ENCODE results near the gene CDCP2.

The CDCP2 gene

DNA sequence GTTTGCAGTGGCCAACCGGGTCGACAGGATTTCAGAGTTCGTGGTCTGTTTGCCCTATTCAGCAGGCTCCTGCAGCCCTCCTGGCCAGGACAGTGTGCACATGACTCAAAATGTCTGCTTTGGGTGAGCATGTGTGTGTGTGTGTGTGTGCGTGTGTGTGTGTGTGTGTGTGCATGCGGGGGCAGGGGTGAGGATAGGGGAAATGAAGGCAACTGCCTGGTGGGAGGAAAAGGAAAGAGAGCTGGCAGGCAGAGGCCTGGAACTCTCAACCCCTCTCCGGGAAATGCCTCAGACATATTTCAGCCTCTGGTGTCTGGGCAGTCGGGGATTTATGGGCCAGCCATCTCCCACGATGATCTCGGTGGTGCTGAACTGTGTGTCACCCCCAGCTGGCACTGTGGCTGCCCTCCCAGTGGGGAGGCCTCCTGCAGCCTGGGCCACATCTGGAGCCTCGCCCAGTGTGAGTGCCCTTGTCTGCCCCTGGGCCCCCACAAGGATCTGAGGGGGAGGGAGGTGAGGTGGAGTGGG lies 15.2 kb downstream of the CDCP2 start:
- no peak overlapping the region for H3K4me3 ChIP-seq (ENCODE audit: control insufficient read depth in 1 of 7, extremely low read depth in 1 of 7, insufficient read depth in 4 of 7, low read depth in 2 of 7, low read length in 6 of 7)
- peaks cover 0 to 17% (median 10%) of the 10 kb centered on the region in 4 experiments for H3K4me1 ChIP-seq (ENCODE audit: control extremely low read depth in 1 of 4, control insufficient read depth in 4 of 4, insufficient read depth in 4 of 4, low read length in 3 of 4)
- DNase-seq, result peak; percentile 9 to 57 (median 41)
- no peaks in the 10 kb centered on the region for H3K9me3 ChIP-seq (ENCODE audit: control extremely low read depth in 1 of 5, control insufficient read depth in 4 of 5, insufficient read depth in 2 of 5, low read depth in 1 of 5, low read length in 4 of 5)
- ChIA-PET POLR2A (no interaction called here), CTCF (interaction anchor here (0.7 to 4.6 kb wide), 5 partner anchors 9 to 51 kb away, joined by 3 to 38 read pairs (median 5); no protein-coding TSS in a partner anchor)
- no peaks in the 10 kb centered on the region for H3K36me3 ChIP-seq (ENCODE audit: control insufficient read depth in 4 of 4, insufficient read depth in 4 of 4, low read length in 3 of 4)
- H3K27me3 ChIP-seq (replicated peaks in 2 of 5; ENCODE audit: control insufficient read depth in 4 of 5, insufficient read depth in 5 of 5, low read length in 4 of 5), result no peaks in the 10 kb centered on the region
- no peak overlapping the region for H3K27ac ChIP-seq (ENCODE audit: insufficient read depth in 1 of 2, low read depth in 1 of 2, low read length in 2 of 2, poor library complexity in 1 of 2, severe bottlenecking in 2 of 2)
- WGBS (ENCODE audit: insufficient coverage), result 39% methylated on average over 7 of the region's 10 CpGs

DNA sequence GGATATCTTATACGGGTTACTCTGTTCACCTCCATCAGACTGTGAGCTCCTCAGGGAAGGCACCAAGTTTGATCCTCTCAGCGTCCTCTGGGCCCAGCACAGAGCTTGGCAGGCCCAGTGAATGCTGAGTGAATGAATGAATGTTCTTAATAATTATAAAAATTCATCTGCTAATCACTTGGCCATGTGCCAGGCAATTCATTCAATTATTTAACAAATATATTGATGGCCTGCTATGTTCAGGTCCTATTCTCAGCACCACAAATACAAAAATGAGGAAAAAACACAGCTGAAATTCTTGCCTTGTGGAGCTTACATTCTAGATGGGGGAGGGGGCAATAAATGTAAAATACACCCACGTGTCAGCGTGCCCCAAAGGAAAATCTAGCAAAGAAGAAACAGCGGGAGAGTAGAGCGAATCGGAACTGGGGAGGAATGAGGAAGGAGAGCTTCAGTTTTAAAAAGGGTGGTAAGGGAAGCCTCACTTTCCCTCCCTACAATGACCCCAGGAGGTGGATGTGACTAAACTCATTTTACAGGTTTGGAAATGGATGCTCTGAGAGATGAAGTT lies 15.8 kb downstream of the CDCP2 start:
- 90% methylated on average over 5 of the region's 7 CpGs for WGBS (ENCODE audit: insufficient coverage)
- H3K27ac ChIP-seq (ENCODE audit: insufficient read depth in 1 of 2, low read depth in 1 of 2, low read length in 2 of 2, poor library complexity in 1 of 2, severe bottlenecking in 2 of 2), result no peak overlapping the region
- H3K9me3 ChIP-seq (ENCODE audit: control extremely low read depth in 1 of 5, control insufficient read depth in 4 of 5, insufficient read depth in 2 of 5, low read depth in 1 of 5, low read length in 4 of 5), result no peaks in the 10 kb centered on the region
- peaks cover 0 to 17% (median 10%) of the 10 kb centered on the region in 4 experiments for H3K4me1 ChIP-seq (ENCODE audit: control extremely low read depth in 1 of 4, control insufficient read depth in 4 of 4, insufficient read depth in 4 of 4, low read length in 3 of 4)
- no peaks in the 10 kb centered on the region for H3K36me3 ChIP-seq (ENCODE audit: control insufficient read depth in 4 of 4, insufficient read depth in 4 of 4, low read length in 3 of 4)
- no peaks in the 10 kb centered on the region for H3K27me3 ChIP-seq (replicated peaks in 2 of 5; ENCODE audit: control insufficient read depth in 4 of 5, insufficient read depth in 5 of 5, low read length in 4 of 5)
- ChIA-PET POLR2A (no interaction called here), CTCF (interaction anchor here (0.9 to 4.6 kb wide), 5 partner anchors 9 to 51 kb away, joined by 3 to 38 read pairs (median 5); no protein-coding TSS in a partner anchor)
- no peak for DNase-seq
- no peak overlapping the region for H3K4me3 ChIP-seq (ENCODE audit: control insufficient read depth in 1 of 7, extremely low read depth in 1 of 7, insufficient read depth in 4 of 7, low read depth in 2 of 7, low read length in 6 of 7)

DNA sequence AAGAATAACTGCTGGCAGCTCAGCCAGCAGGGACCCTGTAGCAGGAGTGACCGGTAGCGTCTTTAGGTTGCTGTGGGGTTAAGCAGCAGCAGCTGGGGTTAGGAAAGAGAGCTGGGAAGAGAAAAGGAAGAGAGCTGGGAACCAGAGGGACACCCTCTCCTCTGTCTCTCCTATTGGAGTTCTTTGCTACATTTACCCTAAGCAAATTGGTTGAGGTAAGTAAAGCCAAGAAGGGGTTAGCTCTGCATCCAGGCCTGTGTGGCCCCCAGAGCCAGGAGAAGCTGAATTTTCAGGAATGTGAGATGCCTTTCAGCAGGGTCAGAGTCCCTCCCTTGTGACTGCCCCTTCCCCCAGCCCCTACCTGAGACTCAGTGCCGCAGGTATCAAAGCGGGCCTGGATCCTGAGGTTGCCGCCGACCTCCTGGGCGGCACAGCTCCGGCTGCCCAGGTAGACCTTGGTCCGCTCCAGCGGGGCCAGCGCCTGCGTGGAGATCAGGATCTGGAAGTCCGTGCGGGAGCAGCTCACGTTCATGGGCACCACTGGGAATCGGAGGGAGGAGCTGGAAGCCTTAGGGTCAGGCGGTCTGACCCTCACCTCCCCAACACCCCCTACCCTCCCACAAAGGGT lies 16.4 kb downstream of the CDCP2 start:
- 99% methylated on average over 12 of the region's 17 CpGs for WGBS (ENCODE audit: insufficient coverage)
- no peak for DNase-seq
- no peaks in the 10 kb centered on the region for H3K9me3 ChIP-seq (ENCODE audit: control extremely low read depth in 1 of 5, control insufficient read depth in 4 of 5, insufficient read depth in 2 of 5, low read depth in 1 of 5, low read length in 4 of 5)
- H3K27ac ChIP-seq (ENCODE audit: insufficient read depth in 1 of 2, low read depth in 1 of 2, low read length in 2 of 2, poor library complexity in 1 of 2, severe bottlenecking in 2 of 2), result no peak overlapping the region
- CTCF ChIA-PET, result interaction anchor here (0.6 to 4.6 kb wide), 6 partner anchors 8 to 303 kb away, joined by 3 to 38 read pairs (median 4); no protein-coding TSS in a partner anchor
- POLR2A ChIA-PET, result no interaction called here
- H3K4me1 ChIP-seq (ENCODE audit: control extremely low read depth in 1 of 4, control insufficient read depth in 4 of 4, insufficient read depth in 4 of 4, low read length in 3 of 4), result peaks cover 0 to 17% (median 10%) of the 10 kb centered on the region in 4 experiments
- H3K36me3 ChIP-seq (ENCODE audit: control insufficient read depth in 4 of 4, insufficient read depth in 4 of 4, low read length in 3 of 4), result no peaks in the 10 kb centered on the region
- no peak overlapping the region for H3K4me3 ChIP-seq (ENCODE audit: control insufficient read depth in 1 of 7, extremely low read depth in 1 of 7, insufficient read depth in 4 of 7, low read depth in 2 of 7, low read length in 6 of 7)
- no peaks in the 10 kb centered on the region for H3K27me3 ChIP-seq (replicated peaks in 2 of 5; ENCODE audit: control insufficient read depth in 4 of 5, insufficient read depth in 5 of 5, low read length in 4 of 5)

DNA sequence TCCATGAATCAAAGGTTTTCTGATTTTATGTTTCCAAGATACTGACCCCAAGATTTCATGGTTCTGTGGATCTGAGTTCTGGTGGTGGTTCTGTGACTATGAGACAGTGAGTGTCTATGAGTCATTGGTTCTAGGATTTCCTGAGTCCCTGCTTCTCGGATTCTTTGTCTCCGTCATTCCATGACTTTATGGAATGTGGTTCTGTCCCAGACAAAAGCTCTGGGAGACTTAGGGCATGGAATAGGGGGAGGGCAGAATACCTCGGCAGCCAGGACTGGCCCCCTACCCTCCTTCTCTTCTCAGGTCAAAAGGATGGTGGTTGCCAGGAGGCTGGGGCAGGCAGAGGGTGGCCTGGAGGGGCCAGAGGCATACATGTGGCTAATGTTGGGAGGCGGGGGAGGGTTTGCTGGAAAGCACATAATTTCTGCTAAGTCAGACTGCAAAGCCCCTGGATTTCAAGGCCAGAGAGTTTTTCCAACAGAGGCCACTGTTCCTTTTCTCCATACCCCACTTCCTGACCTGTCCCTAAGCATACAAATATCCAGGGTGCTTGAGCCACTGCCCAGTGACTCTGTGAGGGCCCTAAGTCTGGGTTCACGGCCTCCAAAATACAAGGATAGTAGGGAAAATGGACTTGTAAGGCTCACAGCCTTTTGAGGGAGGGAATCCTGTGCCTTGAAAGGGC lies 17.2 kb downstream of the CDCP2 start:
- ChIA-PET CTCF (no interaction called here), POLR2A (no interaction called here)
- 100% methylated on average over 2 of the region's 5 CpGs for WGBS (ENCODE audit: insufficient coverage)
- Histone ChIP-seq H3K36me3 (ENCODE audit: control insufficient read depth in 4 of 4, insufficient read depth in 4 of 4, low read length in 3 of 4) (no peaks in the 10 kb centered on the region), H3K4me1 (ENCODE audit: control extremely low read depth in 1 of 4, control insufficient read depth in 4 of 4, insufficient read depth in 4 of 4, low read length in 3 of 4) (peaks cover 0 to 17% (median 10%) of the 10 kb centered on the region in 4 experiments), H3K27me3 (replicated peaks in 2 of 5; ENCODE audit: control insufficient read depth in 4 of 5, insufficient read depth in 5 of 5, low read length in 4 of 5) (no peaks in the 10 kb centered on the region), H3K4me3 (ENCODE audit: control insufficient read depth in 1 of 7, extremely low read depth in 1 of 7, insufficient read depth in 4 of 7, low read depth in 2 of 7, low read length in 6 of 7) (no peak overlapping the region), H3K9me3 (ENCODE audit: control extremely low read depth in 1 of 5, control insufficient read depth in 4 of 5, insufficient read depth in 2 of 5, low read depth in 1 of 5, low read length in 4 of 5) (no peaks in the 10 kb centered on the region), H3K27ac (ENCODE audit: insufficient read depth in 1 of 2, low read depth in 1 of 2, low read length in 2 of 2, poor library complexity in 1 of 2, severe bottlenecking in 2 of 2) (no peak overlapping the region)
- DNase-seq, result no peak

DNA sequence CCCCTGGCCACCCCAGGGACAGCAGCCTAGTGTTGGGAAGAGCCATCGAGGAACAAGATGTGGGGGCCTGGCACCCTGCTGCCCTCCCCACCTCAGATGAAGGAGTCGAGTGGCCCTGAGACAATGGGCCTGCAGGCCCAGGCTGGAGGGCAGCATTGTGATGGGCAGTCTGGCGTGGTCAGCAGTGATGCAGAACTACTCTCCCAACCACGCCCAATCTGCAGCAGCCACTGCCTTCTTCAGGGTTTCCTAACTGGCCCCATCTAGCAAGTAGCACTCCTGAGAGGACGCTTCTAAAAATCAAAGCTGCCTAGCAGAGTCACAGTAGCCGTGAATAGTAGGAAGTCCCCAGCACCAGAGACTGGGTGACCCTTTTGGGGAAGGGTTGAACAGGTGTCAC lies 18.5 kb downstream of the CDCP2 start:
- H3K4me1 ChIP-seq (ENCODE audit: control extremely low read depth in 1 of 4, control insufficient read depth in 4 of 4, insufficient read depth in 4 of 4, low read length in 3 of 4), result peaks cover 0 to 17% (median 10%) of the 10 kb centered on the region in 4 experiments
- H3K27ac ChIP-seq (ENCODE audit: insufficient read depth in 1 of 2, low read depth in 1 of 2, low read length in 2 of 2, poor library complexity in 1 of 2, severe bottlenecking in 2 of 2), result no peak overlapping the region
- WGBS (ENCODE audit: insufficient coverage), result 95% methylated on average over 6 of the region's 6 CpGs
- H3K4me3 ChIP-seq (ENCODE audit: control insufficient read depth in 1 of 7, extremely low read depth in 1 of 7, insufficient read depth in 4 of 7, low read depth in 2 of 7, low read length in 6 of 7), result no peak overlapping the region
- H3K36me3 ChIP-seq (ENCODE audit: control insufficient read depth in 4 of 4, insufficient read depth in 4 of 4, low read length in 3 of 4), result no peaks in the 10 kb centered on the region
- no peaks in the 10 kb centered on the region for H3K9me3 ChIP-seq (ENCODE audit: control extremely low read depth in 1 of 5, control insufficient read depth in 4 of 5, insufficient read depth in 2 of 5, low read depth in 1 of 5, low read length in 4 of 5)
- DNase-seq, result no peak
- POLR2A ChIA-PET, result no interaction called here
- CTCF ChIA-PET, result no interaction called here
- H3K27me3 ChIP-seq (replicated peaks in 2 of 5; ENCODE audit: control insufficient read depth in 4 of 5, insufficient read depth in 5 of 5, low read length in 4 of 5), result no peaks in the 10 kb centered on the region

DNA sequence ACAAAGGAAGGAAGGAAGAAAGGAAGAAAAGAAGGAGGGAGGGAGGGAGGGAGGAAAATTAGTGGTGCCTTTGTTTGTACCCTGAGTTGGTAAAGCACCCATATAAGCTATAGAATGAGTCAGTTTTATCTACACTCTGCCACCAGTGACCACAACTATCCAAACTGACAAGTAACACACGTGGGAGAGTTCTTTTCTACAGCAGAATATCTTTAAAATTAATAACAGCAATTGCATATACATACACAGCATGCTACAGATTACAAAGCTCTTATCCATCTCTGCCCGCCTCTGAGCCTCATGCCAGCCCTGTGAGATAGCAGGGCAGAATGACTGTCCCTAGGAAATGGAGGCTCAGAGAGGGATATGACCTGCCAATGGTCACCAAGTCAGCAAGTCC lies 20.3 kb downstream of the CDCP2 start:
- ChIA-PET POLR2A (no interaction called here), CTCF (interaction anchor here (0.8 to 2.6 kb wide), 2 partner anchors 10 to 44 kb away, joined by 3 to 9 read pairs; no protein-coding TSS in a partner anchor)
- no peaks in the 10 kb centered on the region for H3K27me3 ChIP-seq (replicated peaks in 2 of 5; ENCODE audit: control insufficient read depth in 4 of 5, insufficient read depth in 5 of 5, low read length in 4 of 5)
- no peak overlapping the region for H3K27ac ChIP-seq (ENCODE audit: insufficient read depth in 1 of 2, low read depth in 1 of 2, low read length in 2 of 2, poor library complexity in 1 of 2, severe bottlenecking in 2 of 2)
- no peak overlapping the region for H3K4me3 ChIP-seq (ENCODE audit: control insufficient read depth in 1 of 7, extremely low read depth in 1 of 7, insufficient read depth in 4 of 7, low read depth in 2 of 7, low read length in 6 of 7)
- peak; percentile 24 to 82 (median 64) for DNase-seq
- H3K9me3 ChIP-seq (ENCODE audit: control extremely low read depth in 1 of 5, control insufficient read depth in 4 of 5, insufficient read depth in 2 of 5, low read depth in 1 of 5, low read length in 4 of 5), result peaks cover 0 to 4% (median 0%) of the 10 kb centered on the region in 5 experiments
- no CpG with 5 or more reads among the region's 2 CpGs for WGBS (ENCODE audit: insufficient coverage)
- H3K36me3 ChIP-seq (ENCODE audit: control insufficient read depth in 4 of 4, insufficient read depth in 4 of 4, low read length in 3 of 4), result no peaks in the 10 kb centered on the region
- peaks cover 0 to 11% (median 5%) of the 10 kb centered on the region in 4 experiments for H3K4me1 ChIP-seq (ENCODE audit: control extremely low read depth in 1 of 4, control insufficient read depth in 4 of 4, insufficient read depth in 4 of 4, low read length in 3 of 4)

All from common myeloid progenitor, CD34-positive (primary cell).